ENCODE data around the gene KLHDC8B.
"Not testable (repeated sequence)": the region's sequence is repeated elsewhere in the genome, so short reads cannot be mapped to it uniquely, and the experiment has no call there.

Gene KLHDC8B

DNA sequence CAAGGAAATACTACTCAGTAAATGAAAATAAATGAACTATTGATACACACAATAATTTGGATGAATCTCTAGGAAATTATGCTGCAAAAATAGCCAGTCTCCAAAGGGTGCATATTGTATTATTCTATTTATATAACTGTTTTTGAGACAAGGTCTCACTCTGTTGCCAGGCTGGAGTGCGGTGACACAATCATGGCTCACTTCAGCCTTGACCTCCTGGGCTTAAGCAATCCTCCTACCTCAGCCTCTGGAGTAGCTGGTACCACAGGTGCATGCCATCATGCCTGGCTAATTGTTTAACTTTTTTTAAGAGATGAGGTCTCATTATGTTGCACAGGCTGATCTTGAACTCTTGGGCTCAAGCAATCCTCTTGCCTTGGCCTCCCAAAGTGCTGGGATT lies 12.5 kb downstream of the KLHDC8B start:
- DNase-seq (ENCODE audit: low spot score), result no peak

DNA sequence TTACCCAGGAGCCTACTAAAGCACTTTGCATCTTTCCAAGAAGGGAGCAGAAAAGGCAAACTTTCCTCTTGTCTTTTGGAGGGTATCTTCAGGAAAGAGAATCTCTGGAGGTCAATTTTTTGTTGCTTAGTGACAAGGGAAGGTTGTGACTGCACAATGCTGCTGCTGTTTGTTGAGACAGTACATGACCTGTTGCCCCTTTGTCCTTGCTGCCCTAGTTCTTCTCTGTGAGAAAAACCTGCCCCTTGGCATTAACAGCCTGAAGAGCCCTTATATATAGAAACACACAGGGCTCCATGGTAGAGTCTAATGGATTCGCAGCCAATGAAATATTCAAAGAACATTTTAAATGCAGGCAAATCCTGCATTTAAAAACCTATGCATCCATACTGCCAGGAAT lies 20.3 kb downstream of the KLHDC8B start:
- DNase-seq (ENCODE audit: low spot score), result no peak

DNA sequence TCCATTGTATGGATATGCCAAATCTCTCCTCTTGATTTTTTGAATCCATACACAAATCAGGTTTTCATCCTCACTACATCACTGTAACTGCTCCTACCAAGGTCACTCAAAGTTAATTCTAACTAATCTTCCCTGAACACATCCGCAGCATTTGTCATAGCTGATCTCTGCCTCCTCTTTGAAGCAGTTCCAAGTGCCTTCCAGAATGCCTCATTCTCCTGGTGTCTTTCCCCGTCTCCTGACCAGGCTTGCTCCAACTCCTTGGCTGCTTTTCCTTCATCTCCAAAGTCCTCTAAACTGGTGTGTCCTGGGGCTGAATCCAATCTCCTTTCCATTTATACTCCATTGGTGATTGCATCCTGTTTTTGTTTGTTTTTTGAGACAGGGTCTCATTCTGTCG lies 26.8 kb downstream of the KLHDC8B start:
- no peak for DNase-seq (ENCODE audit: low spot score)

DNA sequence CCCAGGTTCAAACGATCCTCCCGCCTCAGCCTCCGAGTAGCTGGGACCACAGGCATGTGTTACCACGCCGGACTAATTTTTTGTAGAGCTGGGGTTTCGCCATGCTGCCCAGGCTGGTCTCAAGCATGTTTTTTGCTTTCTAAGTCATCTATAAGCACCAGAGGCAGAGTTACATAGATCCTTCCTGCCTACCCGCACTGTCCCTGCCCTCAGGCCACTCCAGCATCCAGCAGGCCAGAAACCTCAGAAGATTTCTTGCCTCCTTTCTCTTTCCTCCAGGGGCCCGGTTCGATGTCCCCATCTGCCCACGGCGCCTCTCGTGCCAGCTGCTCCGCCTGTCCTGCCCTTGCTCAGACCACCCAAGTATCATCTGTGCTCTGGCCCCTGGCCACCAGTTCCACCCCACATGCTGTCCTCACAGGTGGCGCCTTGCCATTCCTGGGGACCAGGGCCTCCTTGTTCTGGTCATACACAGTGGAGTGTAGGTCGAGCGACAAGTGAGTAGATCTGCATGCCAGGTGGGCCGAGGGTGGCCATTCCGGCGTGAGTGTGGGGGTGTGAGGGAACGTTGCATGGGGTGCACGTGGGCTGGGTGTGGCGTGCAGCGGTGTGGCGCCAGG lies 27.3 kb downstream of the KLHDC8B start:
- DNase-seq (ENCODE audit: low spot score), result no peak

DNA sequence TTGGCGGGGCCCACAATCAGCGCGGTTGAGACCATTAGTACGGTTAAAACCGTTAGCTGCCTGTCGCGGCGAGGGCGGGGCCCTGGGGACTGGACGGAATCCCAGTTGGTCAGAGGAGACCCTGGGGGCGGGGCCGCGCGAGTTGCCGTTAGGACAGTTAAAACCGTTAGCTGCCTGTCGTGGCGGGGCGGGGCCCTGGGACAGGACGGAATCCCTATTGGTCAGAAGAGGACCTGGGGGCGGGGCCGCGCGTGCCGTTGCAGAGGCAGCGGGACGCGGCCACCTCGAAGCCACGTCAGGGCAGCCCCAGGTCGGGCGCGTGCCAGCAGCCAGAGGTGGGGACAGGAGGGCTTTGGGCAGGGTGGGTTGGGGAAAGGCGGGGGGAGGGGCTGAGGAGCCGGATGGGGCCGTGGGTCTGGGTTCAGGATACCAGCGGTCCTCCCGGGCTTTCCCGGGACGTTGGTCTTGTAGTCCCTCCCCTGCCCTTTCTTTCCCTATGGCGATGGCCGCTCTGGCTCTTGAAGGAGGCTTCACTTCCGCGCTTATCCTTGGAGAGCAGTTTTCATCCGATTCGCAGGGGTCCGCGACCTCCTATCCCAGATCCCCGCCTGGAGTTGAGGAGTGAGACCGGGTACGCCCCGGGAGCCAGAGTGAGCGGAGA lies 28.0 kb downstream of the KLHDC8B start:
- peak; percentile 97 for DNase-seq (ENCODE audit: low spot score)

DNA sequence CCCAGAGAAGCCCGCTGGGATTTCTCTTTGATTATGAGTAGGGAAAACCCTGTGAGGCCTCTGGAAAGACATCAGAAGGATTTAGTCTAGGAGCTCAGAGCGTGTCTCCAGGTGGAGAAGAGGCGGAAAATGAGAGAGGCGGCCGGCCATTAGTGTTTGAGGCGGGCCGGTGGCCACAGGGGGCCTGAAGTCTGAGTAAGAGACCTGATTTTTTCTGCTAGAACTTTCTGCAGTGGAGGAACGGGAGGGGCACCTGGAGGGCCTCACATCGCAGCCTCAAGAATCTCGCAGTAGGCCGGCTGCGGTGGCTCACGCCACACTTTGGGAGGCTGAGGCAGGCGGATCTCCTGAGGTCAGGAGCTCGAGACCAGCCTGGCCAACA lies 28.5 kb downstream of the KLHDC8B start:
- no peak for DNase-seq (ENCODE audit: low spot score)

DNA sequence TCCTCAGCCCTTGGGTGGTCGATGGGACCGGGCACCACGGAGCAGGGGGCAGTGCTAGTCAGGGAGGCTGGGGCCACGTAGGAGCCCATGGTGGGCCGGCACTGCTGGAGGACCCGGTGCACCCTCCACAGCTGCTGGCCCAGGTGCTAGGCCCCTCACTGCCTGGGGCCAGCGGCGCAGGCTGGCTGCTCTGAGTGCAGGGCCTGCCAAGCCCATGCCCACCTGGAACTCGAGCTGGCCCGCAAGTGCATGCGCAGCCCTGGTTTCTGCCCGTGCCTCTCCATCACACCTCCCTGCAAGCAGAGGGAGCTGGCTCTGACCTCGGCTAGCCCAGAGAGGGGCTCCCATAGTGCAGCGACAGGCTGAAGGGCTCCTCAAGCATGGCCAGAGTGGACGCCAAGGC lies 42.1 kb downstream of the KLHDC8B start:
- no peak for DNase-seq (ENCODE audit: low spot score)

DNA sequence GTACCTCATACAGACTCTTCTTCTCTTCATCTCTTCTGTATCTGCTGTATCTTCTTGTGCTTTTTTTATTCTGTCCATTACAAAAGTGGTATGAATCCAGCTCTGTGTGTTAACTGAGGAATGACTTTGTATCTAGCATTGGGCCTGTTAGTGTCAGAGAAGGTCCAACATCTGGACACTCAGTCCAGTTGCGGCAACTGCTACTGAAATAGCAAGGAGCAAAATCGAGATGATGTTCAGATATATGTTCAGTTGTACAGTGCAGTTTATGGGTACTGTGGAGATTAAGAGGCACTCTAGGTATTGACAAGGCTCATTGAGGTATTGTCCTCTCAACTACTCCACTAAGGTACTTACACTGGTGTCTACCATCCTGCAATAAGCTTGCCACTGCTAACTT lies 42.6 kb downstream of the KLHDC8B start:
- no peak for DNase-seq (ENCODE audit: low spot score)

DNA sequence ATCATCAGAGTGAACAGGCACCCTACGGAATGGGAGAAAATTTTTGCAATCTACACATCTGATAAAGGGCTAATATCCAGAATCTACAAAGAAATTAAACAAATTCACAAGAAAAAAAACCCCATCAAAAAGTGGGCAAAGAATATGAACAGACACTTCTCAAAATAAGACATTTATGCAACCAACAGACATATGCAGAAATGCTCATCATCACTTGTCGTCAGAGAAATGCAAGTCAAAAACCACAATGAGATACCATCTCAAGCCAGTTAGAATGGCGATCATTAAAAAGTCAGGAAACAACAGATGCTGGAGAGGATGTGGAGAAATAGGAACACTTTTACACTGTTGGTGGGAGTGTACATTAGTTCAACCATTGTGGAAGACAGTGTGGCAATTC lies 45.3 kb downstream of the KLHDC8B start:
- DNase-seq (ENCODE audit: low spot score), result not testable (repeated sequence)

DNA sequence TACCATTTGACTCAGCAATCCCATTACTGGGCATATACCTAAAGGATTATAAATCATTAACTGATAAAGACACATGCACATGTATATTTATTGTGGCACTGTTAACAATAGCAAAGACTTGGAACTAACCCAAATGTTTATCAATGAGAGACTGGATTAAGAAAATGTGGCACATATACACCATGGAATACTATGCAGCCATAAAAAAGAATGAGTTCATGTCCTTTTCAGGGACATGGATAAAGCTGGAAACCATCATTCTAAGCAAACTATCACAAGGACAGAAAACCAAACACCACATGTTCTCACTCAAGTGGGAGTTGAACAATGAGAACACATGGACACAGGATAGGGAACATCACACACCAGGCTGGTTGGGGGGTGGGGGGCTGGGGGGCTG lies 45.7 kb downstream of the KLHDC8B start:
- not testable (repeated sequence) for DNase-seq (ENCODE audit: low spot score)

DNA sequence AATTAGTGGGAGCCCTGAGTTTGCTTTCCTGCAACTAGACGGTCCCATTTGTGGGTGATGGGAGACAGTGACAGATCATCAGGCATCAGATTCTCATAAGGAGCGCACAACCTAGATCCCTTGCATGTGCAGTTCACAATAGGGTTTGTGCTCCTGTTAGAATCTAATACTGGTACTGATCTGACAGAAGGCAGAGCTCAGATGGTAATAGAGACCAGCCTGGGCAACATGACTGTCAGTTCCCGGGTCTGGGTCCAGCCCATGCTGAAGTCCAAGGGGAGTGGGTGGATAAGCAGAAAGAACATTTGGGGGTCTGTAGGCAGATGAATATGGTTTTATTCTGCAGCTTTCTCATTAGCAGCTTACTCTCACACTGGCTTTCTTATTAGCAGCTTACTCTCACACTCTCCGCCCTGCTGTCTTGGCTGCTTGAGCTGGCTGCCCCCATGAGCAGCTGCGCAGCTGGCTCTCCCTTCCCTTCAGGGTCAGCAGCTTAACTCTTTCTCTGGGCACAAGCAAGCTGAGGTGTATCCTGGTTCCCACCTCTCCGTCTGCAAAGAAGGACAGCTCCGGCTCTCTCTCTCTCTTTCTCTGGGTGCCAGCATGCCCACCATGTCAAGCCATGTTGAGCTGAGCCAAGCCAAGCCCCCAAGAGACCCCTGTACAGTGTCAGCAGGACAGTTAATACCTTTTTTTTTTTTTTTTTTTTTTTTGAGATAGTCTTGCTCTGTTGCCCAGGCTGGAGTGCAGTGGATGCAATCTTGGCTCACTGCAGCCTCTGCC lies 46.5 kb downstream of the KLHDC8B start:
- no peak for DNase-seq (ENCODE audit: low spot score)

DNA sequence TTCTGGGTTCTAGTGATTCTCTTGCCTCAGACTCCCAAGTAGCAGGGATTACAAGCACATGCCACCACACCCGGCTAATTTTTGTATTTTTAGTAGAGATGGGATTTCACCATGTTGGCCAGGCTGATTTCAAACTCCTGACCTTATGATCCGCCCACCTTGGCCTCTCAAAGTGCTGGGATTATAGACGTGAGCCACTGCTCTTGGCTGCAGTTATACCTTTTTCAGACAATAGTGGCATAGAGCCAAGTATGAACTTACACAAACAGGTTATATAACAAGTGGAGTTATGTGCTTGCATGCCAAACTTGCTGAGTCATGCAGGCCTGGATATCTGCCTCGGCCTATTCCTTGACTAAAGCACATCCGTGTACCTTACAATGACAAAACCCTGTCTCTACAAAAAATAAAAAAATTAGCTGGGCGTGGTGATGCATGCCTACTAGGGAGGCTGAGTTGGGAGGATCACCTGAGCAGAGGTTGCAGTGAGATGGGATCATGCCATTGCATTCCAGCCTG lies 47.1 kb downstream of the KLHDC8B start:
- DNase-seq (ENCODE audit: low spot score), result peak; percentile 44

DNA sequence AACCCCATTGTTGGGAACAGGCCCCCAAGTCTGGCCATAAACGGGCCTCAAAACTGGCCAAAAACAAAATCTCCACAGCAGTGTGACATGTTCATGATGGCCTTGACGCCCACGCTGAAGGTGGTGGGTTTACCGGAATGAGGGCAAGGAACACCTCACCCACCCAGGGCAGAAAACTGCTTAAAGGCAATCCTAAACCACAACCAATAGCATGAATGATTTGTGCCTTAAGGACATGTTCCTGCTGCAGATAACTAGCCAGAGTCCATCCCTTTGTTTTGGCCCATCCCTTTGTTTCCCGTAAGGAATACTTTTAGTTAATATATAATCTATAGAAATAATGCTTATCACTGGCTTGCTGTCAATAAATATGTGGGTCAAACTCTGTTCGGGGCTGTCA lies 47.7 kb downstream of the KLHDC8B start:
- DNase-seq (ENCODE audit: low spot score), result no peak

DNA sequence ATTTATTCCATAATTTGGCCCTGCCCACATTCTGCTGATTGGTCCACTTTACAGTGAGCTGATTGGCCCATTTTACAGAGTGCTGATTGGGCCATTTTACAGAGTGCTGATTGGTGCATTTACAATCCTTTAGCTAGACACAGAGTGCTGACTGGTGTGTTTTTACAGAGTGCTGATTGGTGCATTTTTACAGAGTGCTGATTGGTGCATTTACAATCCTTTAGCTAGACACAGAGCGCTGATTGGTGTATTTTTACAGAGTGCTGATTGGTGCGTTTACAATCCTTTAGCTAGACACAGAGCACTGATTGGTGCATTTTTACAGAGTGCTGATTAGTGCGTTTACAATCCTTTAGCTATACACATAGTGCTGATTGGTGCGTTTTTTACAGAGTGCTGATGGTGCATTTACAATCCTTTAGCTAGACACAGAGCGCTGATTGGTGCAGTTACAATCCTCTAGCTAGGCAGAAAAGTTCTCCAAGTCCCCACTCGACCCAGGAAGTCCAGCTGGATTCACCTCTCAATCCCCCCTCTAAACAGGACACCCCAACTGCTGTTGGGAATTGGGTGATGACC lies 49.7 kb downstream of the KLHDC8B start:
- DNase-seq (ENCODE audit: low spot score), result not testable (repeated sequence)

DNA sequence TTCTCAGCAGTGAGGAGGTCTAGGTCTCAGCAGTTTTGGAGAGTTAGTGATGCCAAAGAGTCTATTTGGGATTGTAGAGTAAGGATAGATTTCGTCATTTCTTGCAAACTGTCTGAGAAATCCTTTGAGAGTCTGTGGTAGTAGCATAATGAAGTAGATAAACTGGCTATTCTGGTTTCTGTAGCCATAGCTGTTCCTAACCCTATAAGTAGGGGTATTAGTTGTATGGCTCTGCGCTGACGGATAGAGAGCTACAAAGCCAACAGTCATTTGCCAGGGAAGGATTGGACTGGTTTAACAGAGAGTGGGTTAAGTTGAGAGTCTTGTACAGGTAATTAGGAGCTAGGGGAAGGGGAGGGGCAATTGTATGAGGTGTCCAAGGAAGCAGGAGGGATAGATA lies 50.6 kb downstream of the KLHDC8B start:
- no peak for DNase-seq (ENCODE audit: low spot score)

All from GM03348 (cell line).